Epithelial cell of alveolus of lung (primary cell): Measurements from ENCODE around the gene FAM234A. TPM values are rescaled to one million over a fixed set of nuclear protein-coding genes. Genes with fewer than 3 reads are reported as not detected.

Experiments used
- total RNA-seq: library from RNA; depleted of rRNA; stranded (reverse); fragments of >200 nt; gene quantifications from 2 replicates; pipeline ENCODE4 v1.2.1, GENCODE V29; 2015

FAM234A gene, protein sequence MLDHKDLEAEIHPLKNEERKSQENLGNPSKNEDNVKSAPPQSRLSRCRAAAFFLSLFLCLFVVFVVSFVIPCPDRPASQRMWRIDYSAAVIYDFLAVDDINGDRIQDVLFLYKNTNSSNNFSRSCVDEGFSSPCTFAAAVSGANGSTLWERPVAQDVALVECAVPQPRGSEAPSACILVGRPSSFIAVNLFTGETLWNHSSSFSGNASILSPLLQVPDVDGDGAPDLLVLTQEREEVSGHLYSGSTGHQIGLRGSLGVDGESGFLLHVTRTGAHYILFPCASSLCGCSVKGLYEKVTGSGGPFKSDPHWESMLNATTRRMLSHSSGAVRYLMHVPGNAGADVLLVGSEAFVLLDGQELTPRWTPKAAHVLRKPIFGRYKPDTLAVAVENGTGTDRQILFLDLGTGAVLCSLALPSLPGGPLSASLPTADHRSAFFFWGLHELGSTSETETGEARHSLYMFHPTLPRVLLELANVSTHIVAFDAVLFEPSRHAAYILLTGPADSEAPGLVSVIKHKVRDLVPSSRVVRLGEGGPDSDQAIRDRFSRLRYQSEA
- total RNA-seq = 120 and 127 TPM in 2 replicates

DNA sequence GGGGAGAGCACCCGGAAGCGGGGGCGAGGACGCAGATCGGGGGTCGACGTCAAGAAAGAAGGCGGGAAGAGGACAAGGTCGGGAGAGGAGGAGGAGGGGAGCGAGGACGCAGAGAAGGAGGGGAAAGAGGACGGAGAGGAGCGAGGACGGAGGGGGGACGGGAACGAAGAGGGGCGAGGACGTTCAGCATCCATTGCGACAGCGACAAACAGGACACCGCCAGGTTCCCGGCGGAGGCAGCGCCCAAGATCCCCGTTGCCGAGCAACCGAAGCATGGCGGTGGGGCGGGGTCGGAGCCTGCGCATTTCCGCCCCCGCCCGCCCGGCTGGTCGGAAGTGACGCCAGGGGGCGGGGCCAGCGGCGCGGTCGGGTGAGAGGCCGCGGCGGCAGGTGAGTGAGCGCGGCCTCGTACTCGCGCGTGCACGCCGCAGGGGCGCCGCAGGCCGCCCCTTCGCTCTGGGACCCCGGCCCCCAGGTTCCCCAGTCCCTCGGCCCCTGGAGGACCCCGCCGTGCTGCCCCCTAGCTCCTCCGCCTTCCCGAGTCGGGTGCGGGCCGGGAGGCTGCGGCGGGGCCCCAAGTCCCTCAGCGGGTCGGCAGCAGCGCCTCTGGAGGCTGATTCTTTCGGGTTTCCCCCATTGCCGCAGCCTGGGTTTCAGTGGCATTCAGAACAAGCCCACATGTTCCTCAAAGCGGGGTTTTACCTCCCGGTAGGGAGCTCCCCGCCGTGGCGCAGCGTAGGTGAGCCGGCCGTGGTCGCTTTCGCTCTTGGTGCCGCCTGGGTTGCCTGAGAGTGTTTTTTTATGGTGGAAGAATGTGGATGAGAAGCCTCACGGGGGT, at the start of gene FAM234A:
FAM234A (plus strand) TSS at position 354 of the 838 bp plus-strand sequence. CDS start 19,593 bp downstream, outside the sequence.

DNA sequence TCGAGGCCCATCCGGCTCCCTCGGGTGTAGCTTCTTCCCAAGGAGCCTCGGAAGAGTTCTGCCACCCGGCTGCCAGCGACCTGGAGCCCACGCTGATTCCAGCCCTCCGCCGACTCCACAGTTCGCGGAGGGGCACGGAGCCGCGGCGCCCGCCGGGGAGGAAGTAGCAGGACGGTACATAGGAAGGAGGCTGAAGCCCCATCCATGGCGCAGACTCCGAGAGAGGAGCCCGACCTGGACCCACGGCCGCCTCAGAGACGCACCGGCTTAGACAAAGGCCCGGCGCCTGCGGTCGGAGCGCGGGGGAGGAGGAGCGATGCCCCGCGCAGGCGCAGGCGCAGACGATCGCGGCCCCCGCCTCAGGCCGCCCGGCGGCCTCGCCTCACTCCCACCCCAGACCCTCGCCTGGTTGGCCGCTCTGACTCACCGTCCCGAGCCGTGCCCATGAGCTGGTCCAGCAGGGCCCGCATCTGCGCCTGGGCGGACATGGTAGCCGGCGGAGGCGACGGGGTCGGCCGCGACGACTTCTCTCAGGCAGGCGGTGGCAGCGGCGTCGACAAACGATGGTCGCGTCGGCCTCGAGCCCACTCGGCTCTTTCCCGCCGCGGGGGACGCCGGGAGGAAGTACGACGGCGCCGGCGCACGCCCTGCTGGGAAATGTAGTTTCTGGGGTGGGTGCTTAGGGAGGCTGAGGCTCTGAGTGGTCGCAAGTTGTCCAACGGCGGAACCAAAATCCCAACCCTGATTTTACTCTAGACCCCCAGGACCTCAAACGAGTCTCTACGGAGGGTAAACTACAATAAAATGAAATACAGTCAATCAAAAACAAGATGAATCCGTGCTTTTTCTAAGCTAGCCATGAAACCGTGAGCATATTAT, 5.5 kb upstream of the FAM234A start, which contains the start of gene LUC7L:
LUC7L (minus strand) TSS at position 598 of the 879 bp plus-strand sequence; CDS start at position 488, 110 bp downstream.

DNA sequence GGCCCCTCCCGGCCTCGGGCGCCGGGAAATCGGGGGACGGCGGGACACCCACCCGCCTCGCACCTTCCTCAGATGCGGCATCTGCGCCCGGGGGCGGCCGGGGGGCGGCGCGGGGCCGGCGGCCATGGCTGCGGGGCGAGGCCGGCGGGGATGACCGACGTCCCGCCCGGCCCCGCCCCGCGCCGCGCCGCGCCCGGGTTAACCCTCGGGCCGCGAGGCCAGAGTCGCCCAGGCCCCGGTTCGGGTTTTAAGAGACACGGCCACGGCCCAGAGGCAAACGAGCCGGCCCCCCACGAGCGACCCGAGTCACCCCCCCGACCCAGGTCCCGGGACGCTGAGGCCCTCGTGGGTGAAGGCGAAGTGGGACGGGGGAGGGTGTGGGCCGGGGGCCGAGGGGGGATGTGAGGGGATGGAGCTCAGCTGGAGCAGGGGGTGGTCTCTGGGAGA, 41.2 kb downstream of the FAM234A start, which contains the start of gene RGS11:
RGS11 (minus strand) TSS at position 159 of the 447 bp plus-strand sequence; CDS start at position 126, 33 bp downstream.

DNA sequence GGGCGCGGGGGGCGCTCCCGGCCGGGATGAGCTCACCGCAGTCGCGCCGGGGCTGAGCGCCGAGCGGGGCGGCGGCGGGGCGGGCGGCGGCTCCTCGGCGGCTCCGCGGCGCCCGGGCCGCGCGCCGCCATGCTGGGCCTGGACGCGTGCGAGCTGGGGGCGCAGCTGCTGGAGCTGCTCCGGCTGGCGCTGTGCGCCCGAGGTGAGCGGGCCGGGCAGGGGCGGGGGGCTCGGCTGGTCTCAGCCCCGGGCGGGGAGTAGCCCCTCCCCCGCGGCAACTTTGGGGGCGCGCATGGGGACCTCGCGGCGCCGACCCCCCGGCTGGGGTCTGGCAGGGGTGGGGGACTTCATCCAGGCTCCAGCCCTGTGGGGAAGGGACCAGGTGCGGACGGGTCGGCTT, 45.9 kb downstream of the FAM234A start, which contains the start of gene ARHGDIG:
ARHGDIG (plus strand) TSS at position 40 of the 400 bp plus-strand sequence; CDS start at position 130, 90 bp downstream.

DNA sequence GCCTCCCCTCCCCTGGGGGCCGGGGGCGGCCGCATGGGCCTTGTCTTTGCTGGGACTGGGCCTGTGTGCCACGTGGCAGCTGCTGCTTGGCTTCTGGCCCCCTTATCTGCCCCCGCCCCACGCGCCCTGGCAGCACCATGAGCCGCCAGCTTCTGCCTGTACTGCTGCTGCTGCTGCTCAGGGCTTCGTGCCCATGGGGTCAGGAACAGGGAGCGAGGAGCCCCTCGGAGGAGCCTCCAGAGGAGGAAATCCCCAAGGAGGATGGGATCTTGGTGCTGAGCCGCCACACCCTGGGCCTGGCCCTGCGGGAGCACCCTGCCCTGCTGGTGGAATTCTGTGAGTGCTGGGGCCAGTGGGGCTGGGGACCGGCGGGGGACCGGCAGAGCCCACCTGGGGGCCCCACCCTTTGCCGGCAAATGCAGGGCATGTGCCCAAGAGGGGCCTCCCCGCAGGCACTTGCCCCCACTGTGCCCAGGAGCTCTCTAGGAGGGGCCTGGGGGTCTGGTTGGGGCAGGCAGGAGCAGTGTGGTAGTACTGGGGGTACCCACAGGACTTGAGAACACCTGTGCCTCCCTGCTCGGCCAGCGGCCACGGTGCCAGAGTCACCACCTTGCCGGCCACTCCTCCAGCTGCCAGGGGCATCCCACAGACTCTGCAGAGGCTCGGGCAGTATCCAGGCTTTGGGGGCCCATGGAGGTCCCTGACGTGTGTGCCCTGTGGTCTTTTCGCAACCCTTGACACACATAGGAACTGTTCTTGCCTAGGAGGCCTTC, 48.6 kb downstream of the FAM234A start, which contains the start of gene PDIA2:
PDIA2 (plus strand) TSS at position 132 of the 773 bp plus-strand sequence; CDS start at position 138, 6 bp downstream.

Other genes with a start within 250 kb of the FAM234A start
- gene POLR3K, start 181.2 kb upstream of the FAM234A start, total RNA-seq = 2.9 and 5.2 TPM in 2 replicates
- gene SNRNP25, start 181.0 kb upstream of the FAM234A start, total RNA-seq = 17.5 and 25.5 TPM in 2 replicates
- gene RHBDF1, start 162.2 kb upstream of the FAM234A start, total RNA-seq = 28.1 and 42.7 TPM in 2 replicates
- gene MPG, start 156.6 kb upstream of the FAM234A start, total RNA-seq = 162 and 283 TPM in 2 replicates
- gene NPRL3, start 96.1 kb upstream of the FAM234A start, total RNA-seq = 17.1 and 26.9 TPM in 2 replicates
- not detected in 2 replicates for gene HBZ, start 82.2 kb upstream of the FAM234A start, total RNA-seq
- gene HBM, start 68.8 kb upstream of the FAM234A start, total RNA-seq = not detected in 2 replicates
- gene HBA2, start 61.9 kb upstream of the FAM234A start, total RNA-seq = 0.91 TPM in 1 of 2 replicates, not detected in the other
- not detected in 2 replicates for gene HBA1, start 58.1 kb upstream of the FAM234A start, total RNA-seq
- gene HBQ1, start 54.4 kb upstream of the FAM234A start, total RNA-seq = 2.8 TPM in 1 of 2 replicates, not detected in the other
- gene LUC7L, start 5.4 kb upstream of the FAM234A start, total RNA-seq = 24.6 and 84.8 TPM in 2 replicates
- 0.13 and 0.88 TPM in 2 replicates for gene RGS11, start 41.1 kb downstream of the FAM234A start, total RNA-seq
- 0.39 and 0.72 TPM in 2 replicates for gene ARHGDIG, start 45.8 kb downstream of the FAM234A start, total RNA-seq
- 0.72 TPM in 1 of 2 replicates, not detected in the other for gene PDIA2, start 48.3 kb downstream of the FAM234A start, total RNA-seq
- 17.7 and 20.2 TPM in 2 replicates for gene AXIN1, start 117.9 kb downstream of the FAM234A start, total RNA-seq
- 179 and 184 TPM in 2 replicates for gene MRPL28, start 135.7 kb downstream of the FAM234A start, total RNA-seq
- 53.6 and 64.8 TPM in 2 replicates for gene PGAP6, start 147.2 kb downstream of the FAM234A start, total RNA-seq
- gene NME4, start 162.4 kb downstream of the FAM234A start, total RNA-seq = 174 and 184 TPM in 2 replicates
- gene DECR2, start 167.1 kb downstream of the FAM234A start, total RNA-seq = 12.3 and 14.3 TPM in 2 replicates
- 14.5 and 18.5 TPM in 2 replicates for gene RAB11FIP3, start 190.8 kb downstream of the FAM234A start, total RNA-seq